ENCODE data around the gene TCEANC2. TPM values are rescaled to one million over a fixed set of nuclear protein-coding genes. Genes with fewer than 3 reads are reported as not detected.

Gene TCEANC2
- total RNA-seq, 1 donor from 2014 or later: 4.7 TPM

- no peaks in the 10 kb centered on the region for H3K27me3 ChIP-seq
- no peak for DNase-seq
- H3K4me3 ChIP-seq: no peak overlapping the region
- H3K36me3 ChIP-seq: no peaks in the 10 kb centered on the region
- no peaks in the 10 kb centered on the region for H3K9me3 ChIP-seq
- intact Hi-C loops (cut with DNase I): no loop called here
- TF ChIP-seq CTCF (IDR thresholded peaks at IDR 0.05): no peak
- no peaks in the 10 kb centered on the region for H3K4me1 ChIP-seq
- ATAC-seq: no peak
- H3K27ac ChIP-seq: no peak overlapping the region
These were observed 76.5 kb downstream of the TCEANC2 start for GRCh38 chr1:54129858-54130257.

GRCh38 chr1:54131419-54131818, 78.0 kb downstream of the TCEANC2 start:
- no peak for TF ChIP-seq CTCF (IDR thresholded peaks at IDR 0.05)
- H3K27ac ChIP-seq: no peak overlapping the region
- intact Hi-C loops (cut with DNase I): no loop called here
- H3K4me1 ChIP-seq: no peaks in the 10 kb centered on the region
- no peaks in the 10 kb centered on the region for H3K9me3 ChIP-seq
- ATAC-seq (no peak), DNase-seq (no peak)
- no peaks in the 10 kb centered on the region for H3K36me3 ChIP-seq
- no peak overlapping the region for H3K4me3 ChIP-seq
- H3K27me3 ChIP-seq: no peaks in the 10 kb centered on the region

GRCh38 chr1:54132495-54132894, 79.1 kb downstream of the TCEANC2 start:
- no peak overlapping the region for H3K27ac ChIP-seq
- no peak overlapping the region for H3K4me3 ChIP-seq
- DNase-seq (no peak), ATAC-seq (no peak)
- intact Hi-C loops (cut with DNase I): no loop called here
- no peaks in the 10 kb centered on the region for H3K27me3 ChIP-seq
- no peaks in the 10 kb centered on the region for H3K4me1 ChIP-seq
- no peak for TF ChIP-seq CTCF (IDR thresholded peaks at IDR 0.05)
- no peaks in the 10 kb centered on the region for H3K36me3 ChIP-seq
- H3K9me3 ChIP-seq: no peaks in the 10 kb centered on the region

- H3K36me3 ChIP-seq: no peaks in the 10 kb centered on the region
- H3K4me3 ChIP-seq: no peak overlapping the region
- no peaks in the 10 kb centered on the region for H3K27me3 ChIP-seq
- intact Hi-C loops (cut with DNase I): no loop called here
- no peak for ATAC-seq
- no peaks in the 10 kb centered on the region for H3K9me3 ChIP-seq
- H3K4me1 ChIP-seq: no peaks in the 10 kb centered on the region
- no peak for DNase-seq
- no peak overlapping the region for H3K27ac ChIP-seq
- no peak for TF ChIP-seq CTCF (IDR thresholded peaks at IDR 0.05)
These were observed 80.9 kb downstream of the TCEANC2 start for GRCh38 chr1:54134295-54134694.

GRCh38 chr1:54135436-54136120, 82.2 kb downstream of the TCEANC2 start:
- Histone ChIP-seq H3K4me3 (no peak overlapping the region), H3K27me3 (no peaks in the 10 kb centered on the region), H3K4me1 (no peaks in the 10 kb centered on the region), H3K9me3 (no peaks in the 10 kb centered on the region), H3K27ac (no peak overlapping the region), H3K36me3 (no peaks in the 10 kb centered on the region)
- no peak for TF ChIP-seq CTCF (IDR thresholded peaks at IDR 0.05)
- DNase-seq (no peak), ATAC-seq (no peak)
- intact Hi-C loops (cut with DNase I): no loop called here
